Stromal cell of bone marrow (primary cell): Measurements from ENCODE around the gene CTTN.

Experiments
- DNase-seq: peaks from one replicate; pipeline ENCODE4 v3.0.0-alpha.2; 2012; ENCODE audit warnings: low read depth

CTTN gene

DNA sequence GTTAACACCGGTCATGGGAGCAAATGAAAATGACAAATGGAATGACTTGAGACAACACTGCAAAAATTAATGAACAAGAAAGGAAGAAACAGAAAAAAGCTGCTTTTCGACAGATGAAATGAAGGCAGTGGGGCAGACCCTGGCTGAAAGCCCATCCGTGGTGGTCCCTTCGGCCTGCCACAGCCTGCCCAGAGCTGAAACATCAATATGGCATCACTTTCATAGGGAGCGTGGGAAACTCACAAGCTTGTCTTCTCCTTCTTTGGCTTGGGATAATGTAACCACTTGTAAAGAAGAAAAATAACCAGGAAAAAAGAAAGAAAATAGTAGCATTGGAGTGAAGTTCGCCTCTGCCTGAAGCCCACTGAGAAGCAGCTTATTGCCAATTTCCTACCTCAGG is 78.8 kb downstream of the CTTN start:
- DNase-seq, result no peak

DNA sequence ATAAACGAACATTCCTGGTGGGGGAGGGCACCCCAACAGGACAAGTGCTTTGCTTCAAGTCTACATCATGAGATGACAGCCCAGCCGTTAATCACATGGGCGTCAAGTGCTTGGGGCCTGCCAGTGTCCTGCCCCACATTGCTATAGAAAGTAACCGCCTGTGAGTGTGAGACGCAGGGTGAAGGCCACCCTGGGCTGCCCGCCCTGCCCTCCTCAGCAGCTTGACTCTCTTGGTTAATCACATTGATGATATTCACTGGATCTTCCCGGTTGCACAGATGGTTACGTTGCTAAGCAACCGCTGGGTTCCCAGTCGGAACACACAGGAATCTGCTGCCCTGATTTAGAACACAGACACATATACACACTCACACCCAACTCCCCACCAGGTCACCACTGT is 79.3 kb downstream of the CTTN start:
- DNase-seq, result no peak

- DNase-seq, result no peak
Observed at GRCh38 chr11:70478166-70478890, 80.0 kb downstream of the CTTN start.

DNA sequence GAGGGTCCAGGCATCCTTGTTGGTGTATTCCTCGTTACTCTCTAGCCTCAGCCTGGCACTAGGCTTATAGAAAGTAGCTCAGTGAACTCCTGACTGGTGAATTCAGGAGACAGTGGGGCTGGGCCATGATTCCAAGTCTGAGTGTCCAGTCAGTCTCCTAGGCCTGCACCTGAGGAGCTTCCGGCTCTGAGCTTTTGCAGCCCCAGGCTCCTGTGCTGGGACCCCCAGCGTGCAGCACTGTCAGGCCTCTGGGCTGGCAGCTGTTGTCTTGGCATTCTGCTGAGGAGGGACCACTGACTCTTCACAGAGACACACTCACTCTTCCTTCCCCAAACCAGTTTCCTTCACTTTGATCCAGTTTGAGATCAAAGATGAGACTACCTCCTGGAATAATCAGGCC is 82.4 kb downstream of the CTTN start:
- DNase-seq, result no peak

GRCh38 chr11:70481625-70482528 is 83.5 kb downstream of the CTTN start:
- peak; percentile 72 for DNase-seq

DNA sequence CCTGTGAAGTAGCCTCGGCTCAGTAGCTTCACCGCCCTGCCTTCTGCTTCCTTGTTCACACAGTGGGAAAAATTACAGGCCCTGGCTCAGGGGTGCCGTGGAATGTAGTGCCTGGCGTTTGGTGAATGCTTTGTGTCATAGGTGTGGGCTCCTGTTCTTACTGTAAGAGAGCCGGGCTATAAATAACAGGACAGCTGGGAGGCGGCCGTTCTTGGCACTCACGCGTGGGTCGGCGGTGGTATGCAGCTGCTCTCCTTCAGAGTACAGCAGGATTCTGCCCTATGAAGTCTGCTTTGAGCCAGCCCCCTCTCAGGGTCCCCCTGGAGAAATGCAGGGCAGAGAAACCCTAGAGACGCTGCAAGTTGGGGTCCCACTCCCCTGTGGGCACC is 84.2 kb downstream of the CTTN start:
- DNase-seq, result no peak

DNA sequence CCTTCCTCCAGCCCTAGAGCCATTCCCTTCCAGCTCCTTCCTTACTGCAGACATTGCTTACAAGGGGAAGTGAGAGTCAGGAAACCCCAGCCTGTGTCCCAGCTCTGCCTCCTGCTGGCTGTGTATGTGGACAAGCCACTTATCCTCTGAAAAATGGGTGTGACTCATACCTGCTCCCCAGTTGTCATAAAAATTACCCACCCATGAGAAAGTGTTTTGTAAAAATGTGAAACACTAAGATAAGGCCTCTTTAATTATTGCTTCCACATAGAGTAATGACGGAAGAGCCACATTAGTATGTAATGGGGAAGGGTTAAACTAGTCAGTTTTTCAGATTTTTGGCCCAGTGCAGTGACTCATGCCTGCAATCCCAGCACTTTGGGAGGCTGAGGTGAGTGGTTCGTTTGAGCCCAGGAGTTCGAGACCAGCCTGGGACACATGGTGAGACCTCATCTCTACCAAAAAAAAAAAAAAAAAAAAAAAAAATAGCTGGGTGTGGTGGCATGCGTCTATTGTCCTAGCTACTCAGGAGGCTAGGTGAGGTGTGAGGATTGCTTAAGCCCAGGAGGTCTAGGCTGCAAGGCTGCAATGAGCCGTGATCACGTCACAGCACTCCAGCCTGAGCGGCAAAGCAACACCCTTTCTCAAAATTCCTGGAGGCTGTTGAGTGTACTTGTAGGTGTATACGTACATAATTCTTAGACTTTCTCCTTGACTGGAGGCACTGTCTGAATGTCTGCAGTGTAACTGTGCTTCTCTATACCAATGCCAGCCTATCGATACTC is 84.9 kb downstream of the CTTN start:
- peak; percentile 43 for DNase-seq

GRCh38 chr11:70483917-70484316 is 85.6 kb downstream of the CTTN start:
- no peak for DNase-seq

GRCh38 chr11:70485326-70486025 is 87.1 kb downstream of the CTTN start:
- no peak for DNase-seq

GRCh38 chr11:70486026-70486415 is 87.7 kb downstream of the CTTN start:
- no peak for DNase-seq
